H1 (cell line): ENCODE data around the gene ZNF692. TPM values are rescaled to one million over a fixed set of nuclear protein-coding genes. Genes with fewer than 3 reads are reported as not detected.

ENCODE experiments used
- CTCF ChIA-PET: fragments of 300-600 bp; sonication (Branson Sonifier 250); formaldehyde crosslinking; loops from one replicate; lab custom pipeline; 2021; ENCODE audit not compliant: partially characterized antibody; lab: Charles Lee
- POLR2A ChIA-PET: fragments of 300-600 bp; sonication (Branson Sonifier 250); formaldehyde crosslinking; loops from one replicate; lab custom pipeline; 2021; ENCODE audit warnings: inconsistent platforms; ENCODE audit not compliant: partially characterized antibody; lab: Charles Lee
- DNase-seq, 2 experiments: peaks; one replicate each; pipeline versions ENCODE4 v3.0.0 to v3.0.0-alpha.2; 2010 to 2022; ENCODE audit warnings: low spot score in 2 of 2, low read depth in 1 of 2, mixed read lengths in 1 of 2
- FAIRE-seq: peaks from 2 replicates; lab custom pipeline; 2011; peaks lifted over from hg19 to GRCh38; lab: Jason Lieb, UNC
- H2AFZ ChIP-seq: 2 replicates; pipeline ENCODE4 v1.8.1; 2012; ENCODE audit warnings: low read length, inconsistent platforms
- H2AK5ac ChIP-seq: 2 replicates; pipeline ENCODE4 v1.6.1; 2013; ENCODE audit warnings: low read depth, low read length
- H2BK120ac ChIP-seq: replicated peaks from 2 replicates; pipeline ENCODE3; 2013; ENCODE audit warnings: low read depth, low read length, inconsistent platforms
- H2BK12ac ChIP-seq: 2 replicates; pipeline ENCODE4 v1.6.1; 2013; ENCODE audit warnings: low read depth, low read length
- H2BK15ac ChIP-seq: 2 replicates; pipeline ENCODE4 v1.6.1; 2013; ENCODE audit warnings: low read length
- H2BK20ac ChIP-seq: 2 replicates; pipeline ENCODE4 v1.6.1; 2013; ENCODE audit warnings: low read length
- H2BK5ac ChIP-seq: 2 replicates; pipeline ENCODE4 v1.6.1; 2013; ENCODE audit warnings: low read depth, low read length
- H3K14ac ChIP-seq: 2 replicates; pipeline ENCODE4 v1.6.1; 2013; ENCODE audit warnings: inconsistent platforms; ENCODE audit not compliant: insufficient read length
- H3K18ac ChIP-seq: 2 replicates; pipeline ENCODE4 v1.6.1; 2013; ENCODE audit warnings: low read length; ENCODE audit errors: extremely low read depth
- H3K23ac ChIP-seq: 2 replicates; pipeline ENCODE4 v1.6.1; 2013; ENCODE audit warnings: inconsistent platforms; ENCODE audit not compliant: insufficient read length
- H3K23me2 ChIP-seq: 2 replicates; pipeline ENCODE4 v1.6.1; 2013; ENCODE audit warnings: low read depth, low read length
- H3K27ac ChIP-seq: 2 replicates; pipeline ENCODE4 v1.6.1; 2011; ENCODE audit warnings: low read depth, low read length, inconsistent platforms
- H3K27me3 ChIP-seq, 4 experiments: replicated peaks in 1 of 4; 1 replicate in 1 of 4; 2 replicates in 3 of 4; pipeline versions ENCODE4 v1.6.1 to v1.8.1; 2011 to 2013; ENCODE audit warnings: low read length in 3 of 4, mild to moderate bottlenecking in 3 of 4, inconsistent platforms in 2 of 4, mixed read lengths in 2 of 4, moderate library complexity in 1 of 4; ENCODE audit not compliant: control insufficient read depth in 3 of 4, insufficient read depth in 3 of 4; ENCODE audit errors: extremely low read depth in 1 of 4
- H3K36me3 ChIP-seq, 4 experiments: 2 replicates each; pipeline versions ENCODE4 v1.6.1 to v1.8.1; 2011 to 2013; ENCODE audit warnings: mild to moderate bottlenecking in 4 of 4, low read length in 3 of 4, moderate library complexity in 2 of 4, control low read depth in 1 of 4, inconsistent platforms in 1 of 4; ENCODE audit not compliant: insufficient read depth in 4 of 4, control insufficient read depth in 2 of 4
- H3K4ac ChIP-seq: replicated peaks from 2 replicates; pipeline ENCODE3; 2013; ENCODE audit warnings: low read length, low read depth, mixed read lengths, inconsistent platforms; ENCODE audit not compliant: insufficient read length
- H3K4me1 ChIP-seq, 4 experiments: replicated peaks in 1 of 4; 1 replicate in 1 of 4; 2 replicates in 3 of 4; pipeline versions ENCODE4 v1.6.1 to v1.8.1; 2011 to 2013; ENCODE audit warnings: low read length in 3 of 4, inconsistent platforms in 2 of 4, mixed read lengths in 1 of 4; ENCODE audit not compliant: insufficient read depth in 4 of 4, control insufficient read depth in 3 of 4
- H3K4me2 ChIP-seq, 2 experiments: 2 replicates each; pipeline versions ENCODE4 v1.6.1 to v1.8.1; 2011 to 2013; ENCODE audit warnings: low read depth in 2 of 2, low read length in 2 of 2, control low read depth in 1 of 2, inconsistent platforms in 1 of 2, mild to moderate bottlenecking in 1 of 2; ENCODE audit not compliant: insufficient read depth in 1 of 2
- H3K4me3 ChIP-seq, 4 experiments: fragments of 200-600, 300-600 bp in 1 of 4; sonication (generic), shearing (Covaris generic), sonication (Bioruptor Twin) in 1 of 4; 2 replicates each; pipeline versions ENCODE4 v1.5.1 to v1.8.1; 2011 to 2016; ENCODE audit warnings: low read length in 4 of 4, low read depth in 3 of 4, control low read depth in 2 of 4, inconsistent platforms in 2 of 4, mild to moderate bottlenecking in 2 of 4, mixed read lengths in 1 of 4, moderate library complexity in 1 of 4; ENCODE audit not compliant: insufficient read depth in 2 of 4; ENCODE audit errors: extremely low read depth in 1 of 4
- H3K56ac ChIP-seq: replicated peaks from 2 replicates; pipeline ENCODE3; 2013; ENCODE audit warnings: low read depth, mild to moderate bottlenecking, mixed read lengths, low read length, inconsistent platforms; ENCODE audit not compliant: insufficient read length
- H3K79me1 ChIP-seq: 2 replicates; pipeline ENCODE4 v1.6.1; 2013; ENCODE audit warnings: low read depth, low read length, control low read depth
- H3K79me2 ChIP-seq, 2 experiments: 2 replicates each; pipeline versions ENCODE4 v1.6.1 to v1.8.1; 2012 to 2013; ENCODE audit warnings: low read length in 2 of 2, mild to moderate bottlenecking in 2 of 2, inconsistent platforms in 1 of 2; ENCODE audit not compliant: insufficient read depth in 2 of 2, control insufficient read depth in 1 of 2
- H3K9ac ChIP-seq, 4 experiments: replicated peaks in 1 of 4; 1 replicate in 1 of 4; 2 replicates in 3 of 4; pipeline versions ENCODE4 v1.6.1 to v1.8.1; 2011 to 2013; ENCODE audit warnings: low read depth in 3 of 4, low read length in 3 of 4, control low read depth in 2 of 4, mild to moderate bottlenecking in 2 of 4, moderate library complexity in 2 of 4, inconsistent platforms in 1 of 4; ENCODE audit errors: extremely low read depth in 1 of 4
- H3K9me3 ChIP-seq, 2 experiments: 2 replicates each; pipeline versions ENCODE4 v1.6.1 to v1.8.1; 2012 to 2013; ENCODE audit warnings: mild to moderate bottlenecking in 2 of 2, moderate library complexity in 2 of 2, control low read depth in 1 of 2, inconsistent platforms in 1 of 2, low read depth in 1 of 2, low read length in 1 of 2, mixed read lengths in 1 of 2; ENCODE audit not compliant: insufficient read depth in 2 of 2
- H4K20me1 ChIP-seq, 2 experiments: replicated peaks in 1 of 2; 2 replicates each; pipeline versions ENCODE3 to v1.8.1; 2011 to 2013; ENCODE audit warnings: inconsistent platforms in 2 of 2, low read length in 2 of 2, mild to moderate bottlenecking in 1 of 2; ENCODE audit not compliant: insufficient read depth in 2 of 2, control insufficient read depth in 1 of 2
- H4K5ac ChIP-seq: 2 replicates; pipeline ENCODE4 v1.6.1; 2013; ENCODE audit warnings: low read length, low read depth, mixed read lengths, inconsistent platforms; ENCODE audit not compliant: insufficient read length
- H4K8ac ChIP-seq: 2 replicates; pipeline ENCODE4 v1.8.0; 2013; ENCODE audit warnings: mild to moderate bottlenecking, moderate library complexity, low read length, inconsistent platforms; ENCODE audit not compliant: insufficient read depth; ENCODE audit errors: extremely low read depth
- H4K91ac ChIP-seq: replicated peaks from 2 replicates; pipeline ENCODE3; 2013; ENCODE audit warnings: low read length, mixed read lengths, inconsistent platforms; ENCODE audit not compliant: insufficient read length
- BCL11A ChIP-seq, 2 experiments: IDR thresholded peaks; one replicate each; pipeline ENCODE4 v1.6.1; 2011; ENCODE audit warnings: low read depth in 2 of 2, low read length in 2 of 2, mild to moderate bottlenecking in 2 of 2
- CBX5 ChIP-seq: fragments of 300-800, 300-1000 bp; sonication (generic); IDR thresholded peaks from 2 replicates; pipeline ENCODE4 v1.7.1; 2016; ENCODE audit warnings: antibody characterized with exemption, low read length, low read depth
- CHD2 ChIP-seq: IDR thresholded peaks from 2 replicates; pipeline ENCODE4 v1.6.1; 2012; ENCODE audit warnings: low read length, improper control_type of control experiment
- FOSL1 ChIP-seq: IDR thresholded peaks from 2 replicates; pipeline ENCODE4 v1.6.1; 2011; ENCODE audit warnings: mild to moderate bottlenecking, low read depth, low read length, moderate library complexity; ENCODE audit not compliant: insufficient read depth
- GABPA ChIP-seq: IDR thresholded peaks from 2 replicates; pipeline ENCODE4 v1.6.1; 2011; ENCODE audit warnings: mild to moderate bottlenecking, low read length, moderate library complexity, borderline replicate concordance; ENCODE audit not compliant: insufficient read depth
- JUN ChIP-seq: IDR thresholded peaks from 2 replicates; pipeline ENCODE4 v1.6.1; 2011; ENCODE audit warnings: low read depth, mild to moderate bottlenecking, improper control_type of control experiment, low read length
- NRF1 ChIP-seq: IDR thresholded peaks from 2 replicates; pipeline ENCODE4 v1.6.1; 2011; ENCODE audit warnings: mild to moderate bottlenecking, low read depth, low read length, improper control_type of control experiment
- RBBP5 ChIP-seq: IDR thresholded peaks from 2 replicates; pipeline ENCODE4 v1.7.1; 2012; ENCODE audit warnings: low read depth, mild to moderate bottlenecking, inconsistent platforms, low read length, moderate library complexity, borderline replicate concordance
- RFX5 ChIP-seq: IDR thresholded peaks from 2 replicates; pipeline ENCODE4 v1.6.1; 2011; ENCODE audit warnings: low read depth, low read length, improper control_type of control experiment, borderline replicate concordance
- RXRA ChIP-seq: IDR thresholded peaks from 2 replicates; pipeline ENCODE4 v1.6.1; 2011; ENCODE audit warnings: low read depth, mild to moderate bottlenecking, low read length, moderate library complexity; ENCODE audit not compliant: insufficient read depth
- WGBS, 2 experiments: shearing (Covaris generic) in 1 of 2; methylation state at CpG; one replicate each; pipeline versions ENCODE4 v1.1.6 to v1.1.7; 2013 to 2015; ENCODE audit warnings: low lambda C conversion rate in 2 of 2, mixed read lengths in 2 of 2, inconsistent platforms in 1 of 2, low coverage in 1 of 2, missing lambda C conversion rate in 1 of 2; ENCODE audit not compliant: insufficient replicate concordance in 2 of 2, insufficient coverage in 1 of 2, insufficient read length in 1 of 2; ENCODE audit errors: extremely low coverage in 1 of 2, missing lambda C conversion rate in 1 of 2; 5-methylcytosine and 5-hydroxymethylcytosine counted together
- polyA plus RNA-seq, 7 experiments: library from polyadenylated mRNA; depleted of rRNA in 3 of 7; stranded (reverse) in 5 of 7; unstranded in 2 of 7; fragments of >200 nt in 5 of 7; fragments of 200-250 nt in 2 of 7; gene quantifications; 1 replicate in 5 of 7; 2 replicates in 1 of 7; 4 replicates in 1 of 7; pipeline versions ENCODE4 v1.2.1 to v1.2.3, GENCODE V29; 2011 to 2013; ENCODE audit warnings: missing spikeins in 2 of 7, mixed read lengths in 2 of 7
- total RNA-seq: library from RNA; stranded (reverse); fragmentation: NEBNext Ultra II Directional; extraction: Animal tissue kit (Norgen Biotek cat#: 25700); gene quantifications from 2 replicates; pipeline ENCODE4 v1.2.1, GENCODE V29; 2021

ZNF692 gene
- total and polyA plus RNA-seq, 2 of the 8 experiments (the other 6 are each of a cell fraction or from before 2014, with no cell fraction given), result 38.4 to 52.3 TPM

DNA sequence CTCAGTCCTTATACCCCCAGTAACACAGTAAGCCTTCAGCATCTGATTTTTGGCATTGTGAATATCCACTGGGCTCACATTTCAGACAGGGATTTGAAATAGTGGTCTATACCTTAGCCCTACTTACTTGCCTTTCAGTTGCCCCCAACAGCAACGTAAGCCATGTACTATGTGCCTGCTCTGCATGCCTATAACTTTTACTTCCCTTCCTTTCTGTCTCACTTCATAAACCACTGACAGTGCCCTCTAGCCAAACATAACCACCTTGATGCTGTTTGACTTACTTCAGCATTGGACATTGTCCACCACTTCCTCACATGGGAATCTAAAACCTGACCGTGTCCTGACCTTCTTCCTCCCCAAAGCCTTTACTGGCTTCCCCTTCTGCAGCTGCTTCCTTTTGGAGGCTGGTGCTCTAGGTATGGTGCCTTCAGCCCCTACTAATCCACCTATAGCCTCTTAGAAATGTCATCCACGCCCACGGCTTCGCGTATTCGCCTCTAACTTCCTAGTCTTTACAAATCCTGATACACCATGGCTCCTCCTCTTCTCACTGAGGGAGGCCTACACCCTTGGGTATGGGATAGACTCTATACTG lies 24.4 kb downstream of the ZNF692 start:
- no peak overlapping the region for H3K23ac ChIP-seq
- peak overlapping the region; percentile 61 for H2AFZ ChIP-seq
- WGBS, 2 experiments, result 76% methylated on average over 7 of the region's 7 CpGs; no CpG with 5 or more reads in 1 of the 2 experiments
- H3K27me3 ChIP-seq, result peaks cover 0 to 2% (median 0%) of the 10 kb centered on the region in 4 experiments; a peak in 1 of 7 replicates
- no peak overlapping the region for H3K4ac ChIP-seq
- CTCF ChIA-PET, result interaction anchor here (0.8 kb wide), 1 partner anchor 11 kb away, joined by 3 read pairs; no protein-coding TSS in a partner anchor
- no peak overlapping the region for H2BK20ac ChIP-seq
- no peak overlapping the region for H2BK5ac ChIP-seq
- H2BK15ac ChIP-seq, result peak overlapping the region; percentile 22; the same call in 1 of the 2 replicates
- H3K9ac ChIP-seq, result no peak overlapping the region; a peak in 1 of 7 replicates
- no peak overlapping the region for H4K8ac ChIP-seq
- no peaks in the 10 kb centered on the region; a peak in 1 of 4 replicates for H3K9me3 ChIP-seq
- H3K4me2 ChIP-seq, result no peak overlapping the region
- no peak for FAIRE-seq
- H3K56ac ChIP-seq, result no peak overlapping the region
- no peak overlapping the region for H3K27ac ChIP-seq
- H3K36me3 ChIP-seq, result no peaks in the 10 kb centered on the region
- H3K14ac ChIP-seq, result no peak overlapping the region
- H3K79me1 ChIP-seq, result no peaks in the 10 kb centered on the region; the same call in 1 of the 2 replicates
- peaks cover 9% of the 10 kb centered on the region; the same call in 1 of the 2 replicates for H3K23me2 ChIP-seq
- POLR2A ChIA-PET, result interaction anchor here (5.5 to 7.3 kb wide), 2 partner anchors 8 to 14 kb away, joined by 47 to 69 read pairs; partner anchors contain the start of gene SH3BP5L
- no peak overlapping the region for H3K4me3 ChIP-seq
- H2BK120ac ChIP-seq, result no peak overlapping the region
- no peak overlapping the region for H3K18ac ChIP-seq
- no peak overlapping the region for H2BK12ac ChIP-seq
- H2AK5ac ChIP-seq, result no peak overlapping the region
- no peak overlapping the region for H4K91ac ChIP-seq
- no peaks in the 10 kb centered on the region for H3K79me2 ChIP-seq
- H4K20me1 ChIP-seq, result no peaks in the 10 kb centered on the region
- no peak overlapping the region for H4K5ac ChIP-seq
- H3K4me1 ChIP-seq, result peaks cover 0 to 5% (median 2%) of the 10 kb centered on the region in 4 experiments; a peak in 3 of 7 replicates
- no peak for DNase-seq
- no peak for TF ChIP-seq BCL11A (IDR thresholded peaks at IDR 0.05; ENCODE audit: low read depth in 2 of 2, low read length in 2 of 2)
- no peak for TF ChIP-seq GABPA
- no peak for TF ChIP-seq RXRA
- TF ChIP-seq CBX5, result no peak
- TF ChIP-seq FOSL1, result no peak
- no peak for TF ChIP-seq NRF1
- TF ChIP-seq CHD2, result no peak
- no peak for TF ChIP-seq RFX5
- TF ChIP-seq RBBP5, result no peak
- no peak for TF ChIP-seq JUN
